Fibroblast of lung (primary cell): ENCODE results near the gene SFSWAP.

Experiments
- EZH2 ChIP-seq: IDR thresholded peaks from 2 replicates; pipeline ENCODE4 v1.5.1; 2012; ENCODE audit warnings: low read length, control low read depth, mild to moderate bottlenecking; ENCODE audit errors: missing control alignments
- TF ChIP-seq, protein P1 (sequence below), 2 donors: IDR thresholded peaks in 1 of 2; conservative IDR thresholded peaks in 1 of 2; 1 replicate in 1 of 2; 2 replicates in 1 of 2; pipeline ENCODE4 v1.5.1; 2011 to 2012; ENCODE audit warnings: low read length in 2 of 2, control low read depth in 1 of 2, inconsistent platforms in 1 of 2, low read depth in 1 of 2, mild to moderate bottlenecking in 1 of 2

GRCh38 chr12:131732996-131733615 lies 22.2 kb downstream of the SFSWAP start:
- TF ChIP-seq, protein P1, sequence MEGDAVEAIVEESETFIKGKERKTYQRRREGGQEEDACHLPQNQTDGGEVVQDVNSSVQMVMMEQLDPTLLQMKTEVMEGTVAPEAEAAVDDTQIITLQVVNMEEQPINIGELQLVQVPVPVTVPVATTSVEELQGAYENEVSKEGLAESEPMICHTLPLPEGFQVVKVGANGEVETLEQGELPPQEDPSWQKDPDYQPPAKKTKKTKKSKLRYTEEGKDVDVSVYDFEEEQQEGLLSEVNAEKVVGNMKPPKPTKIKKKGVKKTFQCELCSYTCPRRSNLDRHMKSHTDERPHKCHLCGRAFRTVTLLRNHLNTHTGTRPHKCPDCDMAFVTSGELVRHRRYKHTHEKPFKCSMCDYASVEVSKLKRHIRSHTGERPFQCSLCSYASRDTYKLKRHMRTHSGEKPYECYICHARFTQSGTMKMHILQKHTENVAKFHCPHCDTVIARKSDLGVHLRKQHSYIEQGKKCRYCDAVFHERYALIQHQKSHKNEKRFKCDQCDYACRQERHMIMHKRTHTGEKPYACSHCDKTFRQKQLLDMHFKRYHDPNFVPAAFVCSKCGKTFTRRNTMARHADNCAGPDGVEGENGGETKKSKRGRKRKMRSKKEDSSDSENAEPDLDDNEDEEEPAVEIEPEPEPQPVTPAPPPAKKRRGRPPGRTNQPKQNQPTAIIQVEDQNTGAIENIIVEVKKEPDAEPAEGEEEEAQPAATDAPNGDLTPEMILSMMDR (conservative IDR thresholded peaks at IDR 0.05 in 1 of 2, IDR thresholded peaks at IDR 0.05 in 1 of 2; ENCODE audit: low read depth in 1 of 2, low read length in 2 of 2), result no peak
- TF ChIP-seq EZH2, result no peak
